CD14-positive monocyte (primary cell): ENCODE data around the gene KRTAP2-2. TPM values are rescaled to one million over a fixed set of nuclear protein-coding genes. Genes with fewer than 3 reads are reported as not detected.

Source experiments
- DNase-seq, 3 donors: peaks; one replicate each; pipeline ENCODE4 v3.0.0-alpha.2; 2011 to 2022
- H2AFZ ChIP-seq: 2 replicates; pipeline ENCODE4 v1.6.0; 2012; ENCODE audit warnings: mild to moderate bottlenecking, low read depth, low read length, inconsistent platforms; ENCODE audit not compliant: insufficient read depth, poor library complexity, severe bottlenecking
- H3K27ac ChIP-seq, 2 donors: 1 replicate in 1 of 2; 2 replicates in 1 of 2; pipeline ENCODE4 v1.5.1; 2012 to 2013; ENCODE audit warnings: low read length in 2 of 2, control low read depth in 1 of 2, inconsistent platforms in 1 of 2, low read depth in 1 of 2, mild to moderate bottlenecking in 1 of 2
- H3K27me3 ChIP-seq, 2 donors: one replicate each; pipeline versions ENCODE4 v1.6.0 to v1.6.1; 2011 to 2013; ENCODE audit warnings: low read length in 2 of 2; ENCODE audit not compliant: control insufficient read depth in 2 of 2, insufficient read depth in 2 of 2
- H3K36me3 ChIP-seq, 2 donors: replicated peaks in 1 of 2; 1 replicate in 1 of 2; 2 replicates in 1 of 2; pipeline versions ENCODE4 v1.5.1 to v1.6.1; 2012 to 2013; ENCODE audit warnings: low read length in 2 of 2, control low read depth in 1 of 2, inconsistent platforms in 1 of 2, mild to moderate bottlenecking in 1 of 2; ENCODE audit not compliant: insufficient read depth in 2 of 2, control insufficient read depth in 1 of 2
- H3K4me1 ChIP-seq, 2 donors: 1 replicate in 1 of 2; 2 replicates in 1 of 2; pipeline versions ENCODE4 v1.5.1 to v1.6.1; 2012 to 2013; ENCODE audit warnings: low read length in 2 of 2, control low read depth in 1 of 2, inconsistent platforms in 1 of 2, mild to moderate bottlenecking in 1 of 2, moderate library complexity in 1 of 2; ENCODE audit not compliant: insufficient read depth in 2 of 2, control insufficient read depth in 1 of 2
- H3K4me2 ChIP-seq: replicated peaks from 2 replicates; pipeline ENCODE3; 2012; ENCODE audit warnings: low read length, moderate library complexity, mild to moderate bottlenecking; ENCODE audit not compliant: poor library complexity, severe bottlenecking; ENCODE audit errors: extremely low read depth
- H3K4me3 ChIP-seq, 3 experiments: fragments of 200-600 bp in 1 of 3; sonication (generic) in 1 of 3; replicated peaks in 1 of 3; 1 replicate in 2 of 3; 2 replicates in 1 of 3; pipeline ENCODE4 v1.5.1; 2011 to 2013; ENCODE audit warnings: low read length in 3 of 3, mild to moderate bottlenecking in 3 of 3, control low read depth in 2 of 3, low read depth in 2 of 3, inconsistent platforms in 1 of 3, moderate library complexity in 1 of 3
- H3K79me2 ChIP-seq: 2 replicates; pipeline ENCODE4 v1.6.0; 2012; ENCODE audit warnings: mild to moderate bottlenecking, control low read depth, inconsistent platforms, low read length, moderate library complexity; ENCODE audit not compliant: insufficient read depth
- H3K9ac ChIP-seq: 2 replicates; pipeline ENCODE4 v1.6.0; 2017; ENCODE audit warnings: low read length, mild to moderate bottlenecking; ENCODE audit not compliant: insufficient read depth, poor library complexity, severe bottlenecking
- H3K9me3 ChIP-seq, 2 donors: replicated peaks in 1 of 2; 1 replicate in 1 of 2; 2 replicates in 1 of 2; pipeline versions ENCODE4 v1.5.1 to v1.6.1; 2012 to 2013; ENCODE audit warnings: low read length in 2 of 2, control low read depth in 1 of 2; ENCODE audit not compliant: control insufficient read depth in 1 of 2, insufficient read depth in 1 of 2
- H4K20me1 ChIP-seq: 2 replicates; pipeline ENCODE4 v1.6.0; 2012; ENCODE audit warnings: mild to moderate bottlenecking, low read length, control low read depth, moderate library complexity; ENCODE audit not compliant: insufficient read depth
- H3K27ac Mint-ChIP-seq, 7 donors: one replicate each; pipeline ENCODE4 v1.8.0; 2020; ENCODE audit warnings: mild to moderate bottlenecking in 7 of 7, mixed read lengths in 7 of 7, moderate library complexity in 6 of 7, inconsistent platforms in 2 of 7
- H3K27me3 Mint-ChIP-seq, 3 donors: one replicate each; pipeline ENCODE4 v1.8.0; 2021 to 2022; ENCODE audit warnings: low read depth in 3 of 3, mild to moderate bottlenecking in 3 of 3, mixed read lengths in 3 of 3, moderate library complexity in 3 of 3, inconsistent platforms in 1 of 3
- H3K36me3 Mint-ChIP-seq, 2 donors: one replicate each; pipeline ENCODE4 v1.8.0; 2020; ENCODE audit warnings: mixed read lengths in 2 of 2, inconsistent platforms in 1 of 2, mild to moderate bottlenecking in 1 of 2
- H3K4me1 Mint-ChIP-seq: one replicate; pipeline ENCODE4 v1.8.0; 2020; ENCODE audit warnings: mild to moderate bottlenecking, mixed read lengths
- H3K4me3 Mint-ChIP-seq, 2 donors: one replicate each; pipeline ENCODE4 v1.8.0; 2020; ENCODE audit warnings: mild to moderate bottlenecking in 2 of 2, mixed read lengths in 2 of 2, moderate library complexity in 1 of 2
- H3K9me3 Mint-ChIP-seq, 7 donors: one replicate each; pipeline ENCODE4 v1.8.0; 2020 to 2022; ENCODE audit warnings: mixed read lengths in 7 of 7, mild to moderate bottlenecking in 6 of 7, moderate library complexity in 6 of 7, inconsistent platforms in 2 of 7
- WGBS: methylation state at CpG from one replicate; pipeline ENCODE4 v1.1.5; 2013; ENCODE audit warnings: missing lambda C conversion rate; ENCODE audit not compliant: insufficient coverage; 5-methylcytosine and 5-hydroxymethylcytosine counted together
- intact Hi-C, 2 donors: fragments of 100-400 bp; cut with micrococcal nuclease; formaldehyde crosslinking; loops; one replicate each; pipeline versions ENCODE4 v1.15.0 to v1.15.1; 2023
- polyA plus RNA-seq, 3 donors: library from polyadenylated mRNA; depleted of rRNA in 1 of 3; unstranded in 2 of 3; stranded (reverse) in 1 of 3; fragments of 300-500 nt in 2 of 3; fragments of >200 nt in 1 of 3; fragmentation: Illumina TruSeq in 2 of 3; gene quantifications; 1 replicate in 2 of 3; 2 replicates in 1 of 3; pipeline ENCODE4 v1.2.3, GENCODE V29; 2012 to 2021
- TF ChIP-seq, protein P1 (sequence below): fragments of 200-600 bp; IDR thresholded peaks from one replicate; pipeline ENCODE4 v1.8.0; 2022; ENCODE audit warnings: antibody characterized with exemption, mild to moderate bottlenecking

KRTAP2-2 gene
- polyA plus RNA-seq, 3 donors: not detected

DNA sequence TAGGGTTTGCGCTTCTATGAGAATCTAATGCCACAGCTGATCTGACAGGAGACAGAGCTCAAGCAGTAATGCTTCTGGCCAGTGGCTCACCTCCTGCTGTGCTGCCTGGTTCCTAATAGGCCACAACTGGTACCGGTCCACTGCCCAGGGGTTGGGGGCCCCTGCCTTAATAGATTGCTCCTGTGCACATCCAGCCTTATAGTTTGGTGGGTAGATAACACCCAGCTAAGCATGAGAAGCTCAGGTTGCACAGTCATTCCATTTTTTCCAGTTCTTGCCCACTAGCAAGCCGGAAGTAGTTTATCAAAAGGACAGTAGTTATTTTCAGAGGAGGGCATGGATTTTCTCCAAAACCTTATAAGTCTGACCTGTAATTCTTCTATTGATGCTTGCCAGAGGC, 35.6 kb downstream of the KRTAP2-2 start:
- H3K4me1 Mint-ChIP-seq: no peaks in the 10 kb centered on the region
- intact Hi-C loops: no loop called here
- no peaks in the 10 kb centered on the region for H4K20me1 ChIP-seq
- H3K27me3 Mint-ChIP-seq: peaks cover 0 to 2% (median 2%) of the 10 kb centered on the region in 3 donors
- no peak overlapping the region for H3K4me2 ChIP-seq
- H3K36me3 Mint-ChIP-seq: no peaks in the 10 kb centered on the region
- H3K4me3 ChIP-seq: no peak overlapping the region
- no peak for DNase-seq
- 100% methylated on average over 1 of the region's 3 CpGs for WGBS
- no peak overlapping the region for H3K4me3 Mint-ChIP-seq
- H3K27me3 ChIP-seq: no peaks in the 10 kb centered on the region
- no peaks in the 10 kb centered on the region for H3K79me2 ChIP-seq
- H3K36me3 ChIP-seq: no peaks in the 10 kb centered on the region
- H3K9ac ChIP-seq: no peak overlapping the region
- H3K9me3 Mint-ChIP-seq: peaks cover 0 to 6% (median 0%) of the 10 kb centered on the region in 7 donors
- H3K27ac ChIP-seq: no peak overlapping the region
- no peak overlapping the region for H3K27ac Mint-ChIP-seq
- H3K4me1 ChIP-seq: no peaks in the 10 kb centered on the region
- H3K9me3 ChIP-seq: no peaks in the 10 kb centered on the region
- no peak overlapping the region for H2AFZ ChIP-seq
- TF ChIP-seq, protein P1, sequence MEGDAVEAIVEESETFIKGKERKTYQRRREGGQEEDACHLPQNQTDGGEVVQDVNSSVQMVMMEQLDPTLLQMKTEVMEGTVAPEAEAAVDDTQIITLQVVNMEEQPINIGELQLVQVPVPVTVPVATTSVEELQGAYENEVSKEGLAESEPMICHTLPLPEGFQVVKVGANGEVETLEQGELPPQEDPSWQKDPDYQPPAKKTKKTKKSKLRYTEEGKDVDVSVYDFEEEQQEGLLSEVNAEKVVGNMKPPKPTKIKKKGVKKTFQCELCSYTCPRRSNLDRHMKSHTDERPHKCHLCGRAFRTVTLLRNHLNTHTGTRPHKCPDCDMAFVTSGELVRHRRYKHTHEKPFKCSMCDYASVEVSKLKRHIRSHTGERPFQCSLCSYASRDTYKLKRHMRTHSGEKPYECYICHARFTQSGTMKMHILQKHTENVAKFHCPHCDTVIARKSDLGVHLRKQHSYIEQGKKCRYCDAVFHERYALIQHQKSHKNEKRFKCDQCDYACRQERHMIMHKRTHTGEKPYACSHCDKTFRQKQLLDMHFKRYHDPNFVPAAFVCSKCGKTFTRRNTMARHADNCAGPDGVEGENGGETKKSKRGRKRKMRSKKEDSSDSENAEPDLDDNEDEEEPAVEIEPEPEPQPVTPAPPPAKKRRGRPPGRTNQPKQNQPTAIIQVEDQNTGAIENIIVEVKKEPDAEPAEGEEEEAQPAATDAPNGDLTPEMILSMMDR: no peak

DNA sequence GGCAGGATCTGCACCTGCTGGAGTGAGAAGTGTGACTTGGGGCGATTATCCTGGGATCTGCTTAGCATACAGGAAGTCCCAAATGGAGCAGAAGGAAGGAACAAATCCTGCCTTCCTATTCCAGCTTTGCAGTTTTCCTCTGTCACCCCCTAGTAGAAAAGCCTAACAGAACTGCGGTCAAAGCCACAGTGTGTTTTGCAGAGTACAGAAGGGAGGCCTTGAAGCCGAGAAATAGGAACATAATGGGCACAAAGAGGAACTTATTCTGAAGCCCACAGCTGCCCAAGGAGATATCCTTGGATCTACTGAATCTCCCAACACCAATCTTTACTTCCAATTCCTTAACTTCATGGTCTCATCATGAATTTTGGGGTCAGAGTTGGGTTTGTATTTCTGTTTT, 36.5 kb downstream of the KRTAP2-2 start:
- Histone ChIP-seq H3K9me3 (no peaks in the 10 kb centered on the region), H3K4me1 (no peaks in the 10 kb centered on the region), H4K20me1 (no peaks in the 10 kb centered on the region), H3K79me2 (no peaks in the 10 kb centered on the region), H3K27me3 (no peaks in the 10 kb centered on the region), H3K4me2 (no peak overlapping the region), H3K36me3 (no peaks in the 10 kb centered on the region), H3K27ac (no peak overlapping the region), H3K9ac (no peak overlapping the region), H2AFZ (no peak overlapping the region), H3K4me3 (no peak overlapping the region)
- TF ChIP-seq, protein P1: no peak
- WGBS: no CpG with 5 or more reads among the region's 3 CpGs
- Mint-ChIP-seq H3K9me3 (peaks cover 0 to 6% (median 0%) of the 10 kb centered on the region in 7 donors), H3K4me1 (no peaks in the 10 kb centered on the region), H3K4me3 (no peak overlapping the region), H3K27ac (no peak overlapping the region), H3K27me3 (peaks cover 0 to 2% (median 2%) of the 10 kb centered on the region in 3 donors), H3K36me3 (no peaks in the 10 kb centered on the region)
- intact Hi-C loops: no loop called here
- no peak for DNase-seq
